ENCODE measurements around the gene CASQ2. TPM values are rescaled to one million over a fixed set of nuclear protein-coding genes. Genes with fewer than 3 reads are reported as not detected.

Gene CASQ2
- total RNA-seq, 1 donor from 2014 or later = not detected

DNA sequence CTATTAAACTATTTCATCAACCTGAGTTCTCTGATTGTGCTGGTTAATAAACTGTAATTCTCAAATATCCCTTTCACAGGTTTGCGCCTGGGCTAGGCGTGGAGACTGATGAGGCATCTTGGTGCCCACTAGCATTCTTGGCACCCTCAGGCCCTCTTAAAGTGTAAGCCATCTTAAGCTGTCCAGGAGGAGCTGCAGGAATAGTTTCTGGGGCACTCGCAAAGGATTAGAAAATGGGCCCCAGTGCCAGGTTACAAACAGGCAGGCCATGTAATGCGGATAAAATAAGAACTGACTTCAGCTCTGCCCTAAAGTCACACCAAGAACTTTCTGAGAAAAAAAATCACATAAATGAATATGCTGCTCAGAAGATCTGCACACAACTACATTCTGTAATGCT, 1.1 kb downstream of the CASQ2 start:
- Mint-ChIP-seq H3K27ac (no peak overlapping the region), H3K4me3 (no peak overlapping the region), H3K36me3 (no peaks in the 10 kb centered on the region), H3K4me1 (ENCODE audit: unreplicated experiment) (peaks cover 25% of the 10 kb centered on the region), H3K9me3 (no peaks in the 10 kb centered on the region), H3K27me3 (peaks cover 3% of the 10 kb centered on the region)
- TF ChIP-seq, protein P1, sequence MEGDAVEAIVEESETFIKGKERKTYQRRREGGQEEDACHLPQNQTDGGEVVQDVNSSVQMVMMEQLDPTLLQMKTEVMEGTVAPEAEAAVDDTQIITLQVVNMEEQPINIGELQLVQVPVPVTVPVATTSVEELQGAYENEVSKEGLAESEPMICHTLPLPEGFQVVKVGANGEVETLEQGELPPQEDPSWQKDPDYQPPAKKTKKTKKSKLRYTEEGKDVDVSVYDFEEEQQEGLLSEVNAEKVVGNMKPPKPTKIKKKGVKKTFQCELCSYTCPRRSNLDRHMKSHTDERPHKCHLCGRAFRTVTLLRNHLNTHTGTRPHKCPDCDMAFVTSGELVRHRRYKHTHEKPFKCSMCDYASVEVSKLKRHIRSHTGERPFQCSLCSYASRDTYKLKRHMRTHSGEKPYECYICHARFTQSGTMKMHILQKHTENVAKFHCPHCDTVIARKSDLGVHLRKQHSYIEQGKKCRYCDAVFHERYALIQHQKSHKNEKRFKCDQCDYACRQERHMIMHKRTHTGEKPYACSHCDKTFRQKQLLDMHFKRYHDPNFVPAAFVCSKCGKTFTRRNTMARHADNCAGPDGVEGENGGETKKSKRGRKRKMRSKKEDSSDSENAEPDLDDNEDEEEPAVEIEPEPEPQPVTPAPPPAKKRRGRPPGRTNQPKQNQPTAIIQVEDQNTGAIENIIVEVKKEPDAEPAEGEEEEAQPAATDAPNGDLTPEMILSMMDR (conservative IDR thresholded peaks at IDR 0.05) = no peak
- no peak for DNase-seq (ENCODE audit: extremely low spot score, unreplicated experiment)

DNA sequence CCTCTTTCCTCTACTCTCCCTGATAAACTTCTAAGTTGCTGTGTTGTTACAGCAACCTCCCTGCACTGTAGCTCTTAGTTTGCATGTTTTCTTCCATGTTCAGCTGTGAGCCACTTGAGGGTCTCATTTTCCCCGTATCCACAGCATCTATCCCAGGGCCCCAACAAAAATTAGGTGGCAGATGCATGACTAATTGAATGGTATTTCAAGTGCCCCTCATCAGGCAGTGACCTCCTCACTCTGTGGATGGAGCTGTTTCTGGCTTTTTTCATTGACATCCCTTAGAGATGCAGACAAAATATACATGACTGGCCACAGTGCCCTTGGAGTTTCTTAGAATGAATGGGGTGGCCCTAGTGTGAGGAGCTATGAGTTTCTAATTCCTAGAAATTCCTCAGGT, 3.4 kb downstream of the CASQ2 start:
- Mint-ChIP-seq H3K27me3 (no peaks in the 10 kb centered on the region), H3K36me3 (no peaks in the 10 kb centered on the region), H3K4me1 (ENCODE audit: unreplicated experiment) (peaks cover 14% of the 10 kb centered on the region)

DNA sequence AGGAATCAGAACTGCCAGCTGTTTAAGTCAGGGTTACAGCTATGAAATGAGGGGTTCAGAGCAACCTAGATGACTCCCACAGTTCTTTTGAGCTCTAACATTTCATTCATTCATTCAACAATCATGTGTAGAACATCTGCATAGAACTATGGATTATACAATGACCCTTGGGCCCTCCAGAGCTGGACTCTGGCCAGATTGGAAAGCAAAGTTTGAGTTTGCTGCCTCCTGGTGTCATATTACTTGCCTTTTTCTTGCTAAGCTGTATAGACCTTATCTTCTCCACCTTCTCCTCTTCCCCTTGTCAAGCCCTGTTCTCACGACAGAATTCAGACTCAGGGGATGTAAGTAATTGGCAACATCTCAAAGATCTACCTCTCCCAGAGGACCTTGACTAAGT, 4.0 kb downstream of the CASQ2 start:
- H3K27ac Mint-ChIP-seq = no peak overlapping the region
- no peak overlapping the region for H3K4me3 Mint-ChIP-seq
- DNase-seq (ENCODE audit: extremely low spot score, unreplicated experiment) = no peak
- TF ChIP-seq, protein P1 (conservative IDR thresholded peaks at IDR 0.05) = peak; percentile 72
- no peaks in the 10 kb centered on the region for H3K36me3 Mint-ChIP-seq
- peaks cover 14% of the 10 kb centered on the region for H3K4me1 Mint-ChIP-seq (ENCODE audit: unreplicated experiment)
- H3K9me3 Mint-ChIP-seq = no peaks in the 10 kb centered on the region
- H3K27me3 Mint-ChIP-seq = no peaks in the 10 kb centered on the region

More for the DNA sequence above, 3.4 kb downstream of the CASQ2 start:
- no peak for DNase-seq (ENCODE audit: extremely low spot score, unreplicated experiment)
- H3K9me3 Mint-ChIP-seq = no peaks in the 10 kb centered on the region
- TF ChIP-seq, protein P1 (conservative IDR thresholded peaks at IDR 0.05) = no peak
- H3K4me3 Mint-ChIP-seq = no peak overlapping the region
- H3K27ac Mint-ChIP-seq = no peak overlapping the region

DNA sequence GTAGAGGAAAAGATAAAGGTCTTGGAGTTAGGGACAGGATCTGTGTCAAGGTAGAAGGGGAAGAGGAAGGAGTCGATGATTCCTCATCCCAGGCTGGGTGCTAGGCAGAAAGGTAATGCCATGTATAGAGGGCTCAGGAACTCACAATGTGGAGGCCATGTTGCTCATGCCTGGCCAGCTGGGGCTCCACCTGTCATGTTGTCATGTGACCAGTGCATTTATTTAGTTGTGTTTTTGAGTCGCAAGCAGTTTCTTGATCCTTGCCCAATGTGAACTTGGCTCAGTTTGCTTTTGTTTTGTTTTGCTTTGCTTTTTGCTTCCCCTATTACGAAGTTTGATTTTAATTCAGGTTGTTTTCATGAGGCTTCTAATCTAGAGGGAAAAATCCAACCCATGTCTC, 5.7 kb downstream of the CASQ2 start:
- DNase-seq (ENCODE audit: extremely low spot score, unreplicated experiment) = no peak
- TF ChIP-seq, protein P1 (conservative IDR thresholded peaks at IDR 0.05) = no peak
- H3K4me1 Mint-ChIP-seq (ENCODE audit: unreplicated experiment) = peaks cover 14% of the 10 kb centered on the region
- no peaks in the 10 kb centered on the region for H3K9me3 Mint-ChIP-seq
- no peaks in the 10 kb centered on the region for H3K27me3 Mint-ChIP-seq
- no peak overlapping the region for H3K27ac Mint-ChIP-seq
- H3K4me3 Mint-ChIP-seq = no peak overlapping the region
- no peaks in the 10 kb centered on the region for H3K36me3 Mint-ChIP-seq

DNA sequence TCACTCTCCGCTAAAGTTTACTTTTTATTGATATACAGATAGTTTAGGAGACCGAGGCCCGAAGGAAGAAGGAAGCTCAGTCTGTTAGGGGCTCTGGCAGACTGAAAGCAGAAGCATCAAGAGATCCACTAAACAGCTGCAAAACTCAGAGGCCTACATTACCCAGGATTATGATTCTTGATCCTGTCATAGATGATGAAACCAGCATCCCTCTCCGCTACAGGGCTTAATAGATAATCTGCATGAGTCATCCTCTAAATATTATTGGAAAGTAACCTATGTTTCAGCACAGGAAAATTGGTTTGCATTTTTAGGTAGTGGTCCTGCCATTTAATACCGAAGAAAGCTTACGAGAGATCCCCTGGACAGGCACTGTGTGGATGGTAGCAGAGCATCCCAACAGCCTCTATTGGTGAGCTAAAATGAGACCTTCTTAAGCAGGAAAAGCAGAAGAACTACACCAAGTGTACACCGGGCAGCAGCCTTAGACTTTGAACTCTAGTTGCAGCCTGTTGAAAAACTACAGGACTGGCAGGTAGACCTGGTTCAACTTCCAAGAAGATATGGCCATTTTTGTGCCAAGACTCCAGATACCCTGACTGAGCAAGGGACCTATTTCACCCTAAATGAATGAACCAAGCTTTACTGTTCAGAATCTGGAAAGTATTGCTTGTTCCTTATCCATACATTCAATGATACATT, 6.8 kb downstream of the CASQ2 start:
- H3K27ac Mint-ChIP-seq = no peak overlapping the region
- TF ChIP-seq, protein P1 (conservative IDR thresholded peaks at IDR 0.05) = no peak
- no peaks in the 10 kb centered on the region for H3K27me3 Mint-ChIP-seq
- peaks cover 14% of the 10 kb centered on the region for H3K4me1 Mint-ChIP-seq (ENCODE audit: unreplicated experiment)
- no peak for DNase-seq (ENCODE audit: extremely low spot score, unreplicated experiment)
- no peaks in the 10 kb centered on the region for H3K36me3 Mint-ChIP-seq
- H3K4me3 Mint-ChIP-seq = no peak overlapping the region
- H3K9me3 Mint-ChIP-seq = no peaks in the 10 kb centered on the region

All from type B pancreatic cell (in vitro differentiated cells).